OCI-LY7 (cell line): Measurements from ENCODE around the gene CAPRIN1.

Experiments used
- CTCF ChIP-seq: fragments of 200-600 bp; sonication (generic); conservative IDR thresholded peaks from 2 replicates; pipeline ENCODE4 v1.5.1; 2014; ENCODE audit warnings: mild to moderate bottlenecking, antibody characterized with exemption, low read length, moderate library complexity, mixed read lengths
- EZH2phosphoT487 ChIP-seq: fragments of 200-600 bp; sonication (generic); IDR thresholded peaks from 2 replicates; pipeline ENCODE4 v1.6.1; 2018; ENCODE audit warnings: low read depth, borderline replicate concordance, mild to moderate bottlenecking, mixed run types, antibody characterized with exemption, low read length, moderate library complexity, mixed read lengths

- TF ChIP-seq CTCF (no peak), EZH2phosphoT487 (no peak)
Observed at GRCh38 chr11:34146866-34147265, 95.3 kb downstream of the CAPRIN1 start.
